Measurements from ENCODE around the gene EPB41. TPM values are rescaled to one million over a fixed set of nuclear protein-coding genes. Genes with fewer than 3 reads are reported as not detected.
"Not testable (repeated sequence)": the region's sequence is repeated elsewhere in the genome, so short reads cannot be mapped to it uniquely, and the experiment has no call there.

Gene EPB41
- polyA plus RNA-seq, 3 donors, result 49.9 to 60.8 (median 60.1) TPM

DNA sequence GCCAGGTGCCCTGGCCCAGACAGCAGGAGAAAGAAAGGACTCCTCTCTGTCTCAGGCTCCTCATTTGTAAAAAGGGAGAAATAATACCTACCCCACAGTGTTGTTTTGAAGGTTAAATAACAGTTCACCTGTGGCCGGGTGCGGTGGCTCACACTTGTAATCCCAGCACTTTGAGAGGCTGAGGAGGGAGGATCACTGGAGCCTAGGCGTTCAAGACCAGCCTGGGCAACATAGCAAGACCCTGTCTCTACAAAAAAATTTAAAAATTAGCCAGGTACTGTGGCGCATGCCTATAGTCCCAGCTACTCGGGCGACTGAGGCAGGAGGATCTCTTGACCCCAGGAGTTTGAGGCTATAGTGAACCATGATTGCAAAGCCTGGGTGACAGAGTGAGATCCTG is 211.8 kb downstream of the EPB41 start:
- DNase-seq, result no peak

DNA sequence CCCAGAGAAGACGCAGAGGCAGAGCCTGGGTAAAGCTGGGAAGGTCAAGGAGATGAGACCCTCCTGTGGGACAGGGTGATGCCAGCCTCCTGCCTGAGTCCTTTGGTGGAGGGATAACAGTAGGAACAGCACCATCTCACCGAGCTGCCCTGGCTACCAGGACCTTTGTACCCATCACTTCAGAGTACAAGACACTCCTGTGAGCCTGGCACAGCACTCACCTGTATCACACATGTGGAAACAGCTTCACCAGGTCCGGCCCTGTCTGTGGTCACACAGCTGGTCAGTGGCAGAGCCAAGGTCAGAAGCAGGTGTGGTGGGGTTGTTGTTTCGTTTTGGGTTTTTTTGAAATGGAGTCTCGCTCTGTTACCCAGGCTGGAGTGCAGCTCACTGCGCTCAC is 214.4 kb downstream of the EPB41 start:
- no peak for DNase-seq

DNA sequence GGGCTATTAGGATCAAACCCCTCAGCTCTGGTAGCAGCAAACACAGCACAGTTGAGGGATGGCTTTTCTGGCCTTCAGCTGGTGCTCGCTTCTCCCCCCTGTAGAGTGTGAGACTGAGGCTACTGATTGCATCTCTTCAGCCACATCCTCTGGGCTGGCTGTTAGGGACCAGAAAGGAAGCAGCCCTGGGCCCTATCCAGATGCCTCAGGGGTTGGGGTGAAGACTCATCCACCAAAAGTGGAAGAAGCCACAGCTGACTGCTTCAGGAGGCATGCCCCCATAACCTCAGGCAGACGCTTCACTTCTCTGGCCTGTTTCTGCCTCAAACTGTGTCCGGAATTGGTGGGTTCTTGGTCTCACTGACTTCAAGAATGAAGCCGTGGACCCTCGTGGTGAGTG is 215.5 kb downstream of the EPB41 start:
- no peak for DNase-seq

DNA sequence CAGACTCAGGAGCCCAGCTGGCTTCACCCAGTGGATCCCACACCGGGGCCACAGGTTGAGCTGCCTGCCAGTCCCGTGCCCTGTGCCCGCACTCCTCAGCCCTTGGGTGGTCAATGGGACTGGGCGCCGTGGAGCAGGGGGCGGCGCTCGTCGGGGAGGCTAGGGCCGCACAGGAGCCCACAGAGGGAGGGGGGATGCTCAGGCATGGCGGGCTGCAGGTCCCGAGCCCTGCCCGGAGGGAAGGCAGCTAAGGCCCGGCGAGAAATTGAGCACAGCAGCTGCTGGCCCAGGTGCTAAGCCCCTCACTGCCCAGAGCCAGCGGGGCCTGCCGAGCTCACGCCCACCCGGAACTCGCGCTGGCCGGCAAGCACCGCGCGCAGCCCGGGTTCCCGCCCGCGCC is 216.7 kb downstream of the EPB41 start:
- DNase-seq, result not testable (repeated sequence)

DNA sequence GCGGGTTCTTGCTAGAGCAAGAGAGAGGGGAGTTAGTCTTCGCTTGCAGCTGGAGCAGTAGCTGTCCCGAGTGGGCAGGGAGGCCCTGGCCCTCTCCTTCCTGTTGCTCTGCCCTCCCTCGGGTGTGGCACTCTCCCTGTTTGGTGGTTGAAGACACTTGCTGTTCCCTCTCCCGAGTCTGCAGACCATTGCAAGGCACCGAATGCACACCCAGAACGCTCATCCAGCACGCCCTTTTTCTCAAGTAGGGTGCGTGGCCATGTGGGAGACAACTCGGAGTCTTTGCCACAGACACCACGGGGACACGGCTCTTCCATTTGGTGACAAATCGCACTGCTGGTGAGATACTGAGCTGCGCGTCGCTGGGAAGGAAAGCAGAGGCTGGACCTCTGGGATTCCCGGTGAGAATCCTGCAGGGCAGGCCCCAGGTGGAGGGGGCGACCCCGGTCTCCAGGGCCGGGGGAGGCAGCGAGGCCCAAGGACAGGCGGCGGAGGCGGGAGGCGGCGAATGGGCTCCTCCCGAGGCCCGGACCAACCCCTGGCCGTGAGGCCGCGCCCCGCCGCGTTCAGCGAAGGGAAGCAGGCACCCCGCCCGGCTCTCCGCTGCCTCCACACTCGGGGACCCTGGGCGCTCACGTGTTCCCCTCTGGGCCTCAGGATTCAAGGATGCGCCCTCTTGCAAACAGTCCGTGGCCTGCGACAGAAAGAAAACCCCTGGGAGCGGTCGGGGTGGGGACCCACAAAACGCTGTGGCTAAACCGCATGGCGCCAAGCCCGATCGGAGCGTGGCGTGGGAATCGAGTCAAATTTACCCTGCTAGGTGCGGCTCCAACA is 219.7 kb downstream of the EPB41 start:
- no peak for DNase-seq

DNA sequence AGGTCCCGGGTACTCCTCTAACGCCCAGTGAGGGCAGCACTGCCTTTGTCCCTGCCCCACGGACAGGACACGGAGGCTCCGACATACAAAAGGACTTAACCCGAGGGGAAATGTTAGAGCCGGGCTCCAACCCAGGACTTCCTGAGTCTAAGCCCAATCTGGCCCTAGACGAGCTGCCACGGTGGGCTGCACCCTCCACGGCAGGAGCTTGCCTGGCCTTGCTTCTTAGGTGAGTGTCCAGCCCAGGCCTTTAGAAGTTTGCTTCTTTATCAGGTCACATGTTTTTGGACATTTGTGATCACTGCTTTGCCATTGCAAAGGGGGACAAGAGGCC is 220.3 kb downstream of the EPB41 start:
- no peak for DNase-seq

DNA sequence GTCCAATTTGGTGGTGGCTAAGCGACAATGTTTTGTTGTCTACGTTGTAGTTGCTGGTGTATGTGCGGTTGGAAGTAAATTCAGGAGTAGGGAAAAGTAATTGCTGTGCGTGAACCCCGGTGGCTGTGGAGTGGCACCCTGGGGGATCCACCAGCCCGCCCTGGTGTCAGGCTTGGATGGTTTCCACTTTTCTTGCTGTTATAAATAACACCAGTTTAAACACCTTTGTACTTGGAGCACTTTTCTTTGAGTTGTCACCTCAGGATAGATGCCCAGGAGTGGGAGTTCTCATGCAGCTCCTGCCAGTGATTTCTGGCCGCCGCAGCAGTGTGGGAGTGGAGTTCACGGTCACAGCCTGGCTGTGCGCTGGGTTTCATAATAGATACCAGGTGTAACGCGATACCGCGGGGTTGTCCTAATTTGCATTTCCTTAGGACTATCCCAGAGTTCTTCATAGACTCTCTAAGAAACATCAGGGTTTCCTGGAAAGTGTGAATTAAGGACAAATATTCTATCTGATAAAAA is 222.1 kb downstream of the EPB41 start:
- DNase-seq, result peak; percentile 62

DNA sequence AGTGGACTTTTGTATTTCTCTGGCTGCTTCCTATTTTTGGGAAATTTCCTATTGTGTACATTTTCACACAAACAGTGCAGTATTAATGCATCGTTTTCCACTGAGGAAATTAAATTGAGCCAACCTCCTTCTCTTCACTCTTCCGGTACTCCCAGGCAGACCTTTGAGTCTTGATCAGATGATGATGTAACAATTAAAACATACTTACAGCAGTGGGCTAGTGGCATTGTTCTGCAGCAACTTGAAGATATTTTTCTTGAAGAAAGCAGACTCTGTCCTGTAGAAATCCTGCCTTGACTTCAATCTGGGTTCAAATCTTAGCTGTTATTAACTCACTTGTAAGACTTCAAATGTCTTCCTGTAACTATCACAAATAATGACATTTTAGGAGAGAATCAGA is 228.3 kb downstream of the EPB41 start:
- DNase-seq, result no peak

DNA sequence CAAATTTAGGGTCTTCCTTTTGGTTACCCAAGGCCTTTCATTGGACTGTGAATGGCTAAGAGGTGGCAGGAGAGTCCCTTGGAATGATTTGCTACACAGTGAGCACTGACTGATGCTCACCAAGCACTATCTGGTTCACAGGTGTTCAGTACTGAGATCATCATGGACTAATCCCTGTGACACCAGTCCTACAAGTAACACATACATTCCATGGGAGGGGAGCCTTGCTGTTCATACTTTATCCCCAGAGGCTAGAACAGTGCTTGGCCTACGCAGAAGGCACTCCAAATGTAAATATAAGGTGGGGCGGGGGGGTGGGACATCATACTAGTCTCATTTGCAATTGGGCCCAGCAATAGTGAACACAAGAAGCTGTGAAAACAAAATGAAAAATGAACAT is 229.8 kb downstream of the EPB41 start:
- no peak for DNase-seq

DNA sequence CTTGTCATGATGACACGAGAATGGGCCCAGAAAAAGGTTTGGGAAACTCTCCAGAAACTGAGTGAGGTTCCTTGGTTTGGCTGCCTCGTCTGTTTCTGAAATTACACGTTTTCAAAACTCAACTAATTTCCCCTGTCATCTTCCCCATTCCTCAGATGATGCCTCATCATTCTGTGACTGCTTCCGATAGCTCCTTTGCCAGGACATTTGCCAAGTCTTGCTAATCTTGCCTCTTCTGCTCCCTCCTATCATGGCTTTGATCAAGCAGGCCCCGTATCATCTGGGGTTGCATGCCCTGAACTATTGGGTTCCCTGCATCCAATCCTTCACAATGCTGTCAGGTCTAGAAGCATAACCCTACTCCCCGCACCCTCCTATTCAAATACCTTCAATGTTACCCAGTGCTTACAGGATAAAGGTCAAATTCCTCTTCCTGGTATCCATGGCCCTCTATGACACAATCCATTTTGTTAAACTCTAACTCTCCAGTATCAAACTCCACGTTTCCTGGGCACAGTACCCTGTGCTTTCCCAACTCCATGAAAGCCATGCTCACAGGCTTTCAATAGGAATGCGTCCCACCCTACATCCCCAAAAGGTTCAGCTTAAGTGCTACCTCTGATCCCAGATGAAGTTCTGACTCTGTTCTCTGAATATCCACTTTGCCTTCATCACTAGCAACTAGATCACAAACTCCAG is 231.5 kb downstream of the EPB41 start:
- DNase-seq, result no peak

DNA sequence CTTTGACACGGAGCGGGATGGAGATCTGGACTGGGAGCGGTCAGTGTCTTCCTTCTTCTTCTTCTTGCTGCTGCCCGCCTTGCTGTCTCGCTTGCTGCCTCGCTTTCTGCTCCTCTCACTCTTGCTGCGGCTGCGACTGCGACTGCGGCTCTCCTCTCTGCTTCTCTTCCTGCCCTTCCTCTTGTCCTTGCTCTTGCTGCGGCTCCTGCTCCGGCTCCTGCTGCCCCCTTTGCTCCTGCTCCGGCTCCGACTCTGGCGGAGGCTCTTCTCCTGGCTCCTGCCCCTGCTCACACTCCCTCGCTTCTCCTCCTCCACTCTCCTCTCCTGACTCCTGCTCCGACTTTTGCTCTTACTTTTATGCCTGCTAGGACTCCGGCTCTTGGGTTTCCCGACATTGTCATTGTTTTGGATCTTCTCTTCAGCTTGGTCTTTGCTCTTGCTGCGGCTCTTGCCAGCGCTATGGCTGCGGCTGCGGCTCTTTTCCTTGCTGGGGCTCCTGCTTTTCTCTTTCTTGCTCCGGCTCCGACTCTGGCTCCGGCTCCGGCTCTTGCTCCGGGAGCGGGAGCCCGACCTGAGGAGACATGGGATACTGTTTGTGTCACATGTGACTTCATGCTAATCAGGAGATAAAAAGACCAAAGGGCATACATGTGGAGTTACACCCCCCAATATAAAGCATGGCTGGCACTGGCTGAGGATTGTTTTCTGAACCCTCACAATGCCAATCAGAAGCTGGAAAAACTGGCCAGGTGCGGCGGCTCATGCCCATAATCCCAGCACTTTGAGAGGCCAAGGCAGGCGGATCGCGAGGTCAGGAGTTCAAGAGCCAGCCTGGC is 234.5 kb downstream of the EPB41 start:
- DNase-seq, result no peak

DNA sequence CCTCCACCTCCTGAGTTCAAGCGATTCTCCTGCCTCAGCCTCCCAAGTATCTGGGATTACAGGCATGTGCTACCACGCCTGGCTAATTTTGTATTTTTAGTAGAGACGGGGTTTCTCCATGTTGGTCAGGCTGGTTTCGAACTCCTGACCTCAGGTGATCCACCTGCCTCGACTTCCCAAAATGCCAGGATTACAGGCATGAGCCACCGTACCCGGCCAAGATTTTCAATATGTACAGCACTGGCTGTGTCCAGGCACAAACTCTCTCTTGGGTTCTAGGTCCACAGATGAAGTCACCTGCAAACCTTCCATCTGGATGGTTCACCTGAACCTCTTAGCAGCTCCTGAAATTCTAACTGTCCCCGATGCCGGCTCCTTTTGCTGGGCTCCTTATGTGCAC is 236.0 kb downstream of the EPB41 start:
- not testable (repeated sequence) for DNase-seq

DNA sequence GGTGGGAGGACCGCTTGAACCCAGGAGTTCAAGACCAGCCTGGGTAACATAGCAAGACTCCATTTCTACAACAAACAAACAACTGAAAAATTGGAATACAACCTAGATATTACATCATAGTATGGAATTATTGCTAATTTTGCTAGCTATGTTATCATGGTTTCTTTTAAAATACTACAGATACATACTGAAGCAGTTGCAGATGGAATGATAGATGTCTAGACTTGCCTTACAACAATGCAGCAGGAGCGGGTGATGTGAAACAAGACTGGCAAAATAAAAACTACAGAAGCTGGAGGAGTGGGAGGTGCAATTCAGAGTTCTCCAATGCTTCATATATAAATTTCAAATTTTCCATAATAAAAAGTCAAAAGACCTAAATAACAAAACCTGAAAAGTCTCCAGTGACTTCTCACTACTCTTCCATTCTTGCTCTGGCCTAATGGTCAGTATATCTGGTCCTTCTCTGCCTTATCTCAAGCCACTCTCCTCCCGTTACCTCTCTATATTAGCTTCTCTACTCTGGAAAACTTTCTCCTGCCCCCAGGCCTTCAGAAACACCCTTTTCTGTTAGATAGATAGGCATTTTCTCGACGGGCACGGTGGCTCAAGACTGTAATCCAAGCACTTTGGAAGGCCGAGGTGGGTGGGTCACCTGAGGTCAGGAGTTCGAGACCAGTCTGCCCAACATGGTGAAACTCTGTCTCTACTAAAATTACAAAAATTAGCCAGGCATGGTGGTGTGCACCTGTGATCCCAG is 237.9 kb downstream of the EPB41 start:
- DNase-seq, result no peak

DNA sequence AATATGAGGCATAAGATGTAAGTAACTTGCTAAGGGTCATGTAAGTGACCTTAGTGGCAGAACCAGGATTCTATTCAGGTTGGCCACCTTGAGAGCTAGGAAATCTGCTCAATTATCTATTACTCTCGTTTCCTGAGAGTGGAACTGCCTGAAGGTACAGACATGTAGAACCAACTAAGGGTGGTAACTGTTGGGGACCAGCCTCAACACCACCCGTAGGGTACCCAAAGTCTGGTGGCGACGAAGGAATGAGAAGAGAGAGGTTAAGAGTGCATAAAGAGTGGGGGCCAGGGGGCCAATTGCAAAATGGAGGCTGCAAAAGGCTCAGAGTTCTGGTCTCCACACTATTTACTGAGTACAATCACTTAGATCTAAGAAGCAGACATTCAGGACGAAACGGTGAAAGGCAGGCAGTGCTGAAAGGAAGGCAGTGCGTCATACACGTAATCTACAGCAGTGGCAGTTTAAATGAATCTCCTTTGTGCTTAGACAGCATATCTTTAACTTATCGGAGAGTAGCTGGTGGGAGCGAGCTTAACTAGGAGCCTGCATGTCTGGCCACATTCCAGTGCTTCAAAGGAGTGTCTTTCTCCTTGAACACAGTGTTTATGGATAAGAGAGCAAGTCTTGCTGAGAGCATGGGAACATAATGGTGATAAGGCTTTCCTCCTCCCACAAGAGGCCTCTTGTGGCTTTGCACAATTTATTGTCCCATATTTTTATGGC is 242.3 kb downstream of the EPB41 start:
- peak; percentile 31 for DNase-seq

DNA sequence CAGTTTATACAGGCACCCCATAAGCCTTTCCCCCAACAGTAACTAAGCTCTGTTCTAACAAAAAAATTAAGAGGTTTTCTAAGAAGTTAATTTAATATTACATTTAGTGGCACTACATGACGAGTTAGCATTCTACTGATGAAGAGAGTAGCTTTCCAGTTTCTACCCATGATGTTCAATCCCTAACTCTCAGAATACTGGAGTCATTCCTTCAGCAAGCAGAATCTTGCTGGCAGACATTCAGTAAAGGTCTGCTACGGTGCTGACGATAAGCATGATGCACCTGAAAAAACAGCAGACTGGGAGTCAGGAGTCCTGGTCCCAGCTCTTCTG is 242.9 kb downstream of the EPB41 start:
- DNase-seq, result no peak

DNA sequence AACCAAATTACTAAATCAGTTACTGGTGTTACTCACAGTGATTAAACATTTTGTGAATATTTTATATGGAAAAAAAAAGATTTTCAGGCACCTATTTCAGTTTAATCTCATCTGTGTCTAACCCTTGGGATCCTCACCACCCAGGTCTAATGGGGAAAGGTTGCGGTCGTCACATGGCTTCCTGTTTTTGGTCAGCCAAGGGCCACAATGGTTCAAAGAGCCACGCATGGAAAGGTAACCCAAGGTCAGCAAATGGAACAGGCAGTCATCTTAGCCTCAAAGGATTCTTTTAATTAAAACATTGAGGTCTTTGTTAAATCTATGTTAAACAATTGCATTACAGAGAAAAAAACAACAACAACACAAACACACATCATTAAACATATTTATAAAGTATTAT is 245.4 kb downstream of the EPB41 start:
- no peak for DNase-seq

DNA sequence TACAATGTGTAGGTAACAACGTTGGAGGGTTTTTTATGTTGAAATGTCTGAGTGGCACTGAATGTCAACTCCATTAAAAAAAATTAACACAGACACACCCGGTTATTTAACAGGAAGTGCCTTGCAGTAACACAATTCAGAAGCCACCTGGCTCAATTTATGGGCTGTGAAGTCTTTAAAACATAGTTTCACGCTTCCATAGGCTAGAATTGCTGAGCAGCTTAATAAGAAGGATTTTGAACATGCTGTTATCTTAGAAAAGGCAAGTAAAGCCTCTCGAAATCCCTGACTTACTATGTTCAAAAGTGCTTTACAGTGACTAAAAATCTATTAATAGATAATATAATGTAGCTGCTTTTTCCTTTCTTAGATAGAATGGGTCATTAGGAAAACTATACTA is 247.7 kb downstream of the EPB41 start:
- DNase-seq, result peak; percentile 41

DNA sequence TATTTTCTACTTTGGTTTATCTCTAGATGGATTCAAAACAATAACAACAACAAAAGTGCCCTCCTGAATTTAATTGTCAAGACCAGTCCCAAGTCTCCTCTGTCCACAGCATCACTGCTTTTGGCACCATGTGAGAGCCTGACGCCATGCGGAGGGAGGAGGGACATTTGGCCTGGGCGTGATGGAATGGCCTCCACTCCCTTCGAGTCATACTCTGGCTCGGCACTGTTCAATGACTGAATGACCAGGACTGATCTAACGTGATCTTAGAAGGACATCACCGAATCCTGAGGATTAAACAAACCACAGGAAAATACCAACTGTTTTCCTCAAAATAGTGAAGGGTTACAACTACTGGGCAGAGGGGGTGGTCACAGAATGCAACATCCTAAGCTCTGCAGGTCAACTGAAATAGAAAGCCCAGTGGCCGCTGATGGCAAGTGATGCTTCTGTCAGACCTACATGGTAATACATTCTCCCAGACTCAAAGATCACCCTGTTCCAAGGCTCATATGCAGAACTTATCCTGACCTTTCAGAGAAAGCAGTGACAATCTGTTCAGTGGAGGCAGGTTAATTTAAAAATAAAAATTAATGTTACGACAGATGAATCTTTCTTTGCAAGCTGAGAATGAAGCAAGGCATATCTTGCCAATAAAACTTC is 248.2 kb downstream of the EPB41 start:
- no peak for DNase-seq

DNA sequence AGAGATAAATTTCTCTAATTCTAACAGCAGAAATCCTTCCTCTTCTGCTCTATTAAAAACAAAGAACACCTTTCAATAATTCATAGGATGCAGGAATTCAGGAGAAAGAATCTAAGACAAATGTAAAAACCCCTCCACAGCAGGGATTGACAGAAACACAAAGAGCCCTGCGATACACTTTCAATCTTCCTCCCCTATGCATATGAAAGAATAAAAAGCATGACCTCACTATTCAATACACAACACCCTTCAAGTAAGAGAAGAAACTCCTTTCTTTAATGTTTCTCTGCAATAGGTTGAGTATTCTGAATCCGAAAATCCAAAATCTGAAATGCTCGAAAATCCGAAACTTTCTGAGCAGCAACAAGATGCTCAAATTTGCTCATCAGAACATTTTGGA is 250.2 kb downstream of the EPB41 start:
- DNase-seq, result no peak

DNA sequence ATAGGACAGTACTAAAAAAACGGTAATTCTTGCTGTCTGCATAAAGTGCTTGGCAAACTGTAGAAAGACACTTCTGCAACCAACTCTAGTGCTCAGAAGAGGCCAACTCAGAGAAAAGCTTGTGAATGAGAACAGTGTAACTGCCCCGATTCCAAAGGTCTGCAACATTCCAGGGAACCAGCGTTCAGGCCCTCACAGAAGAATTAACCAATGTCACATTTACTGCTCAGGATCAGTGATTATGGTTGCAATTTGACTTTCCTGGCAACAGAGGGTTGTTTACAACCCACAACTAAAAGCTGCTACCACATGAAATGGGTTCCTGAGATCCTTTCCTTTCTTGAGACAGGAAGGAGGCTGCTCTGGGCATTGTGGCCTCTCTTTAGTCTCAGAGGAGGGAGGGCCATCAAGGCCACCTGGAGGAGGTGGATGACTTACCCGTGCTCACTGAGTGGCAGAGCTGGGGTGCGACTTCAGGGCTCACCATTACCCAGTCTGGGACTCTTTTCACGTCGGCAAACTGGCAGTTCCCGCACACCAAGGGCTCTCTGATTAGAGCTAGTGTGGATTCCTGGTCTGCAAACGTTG is 252.0 kb downstream of the EPB41 start:
- peak; percentile 34 for DNase-seq
